NCI-H748 treated with DMSO at 0.1 percent for 48 hours (cell line): Measurements from ENCODE around the gene CLDN14.

ENCODE experiments used
- DNase-seq: peaks from one replicate; lab custom pipeline; 2025; lab: John Stamatoyannopoulos, UW

CLDN14 gene

GRCh38 chr21:36479415-36480402, at the start of gene CLDN14:
Gene CLDN14 (minus strand): TSS chr21:36480122. CDS start chr21:36461695, 18,427 bp downstream.
- DNase-seq: no peak

DNA sequence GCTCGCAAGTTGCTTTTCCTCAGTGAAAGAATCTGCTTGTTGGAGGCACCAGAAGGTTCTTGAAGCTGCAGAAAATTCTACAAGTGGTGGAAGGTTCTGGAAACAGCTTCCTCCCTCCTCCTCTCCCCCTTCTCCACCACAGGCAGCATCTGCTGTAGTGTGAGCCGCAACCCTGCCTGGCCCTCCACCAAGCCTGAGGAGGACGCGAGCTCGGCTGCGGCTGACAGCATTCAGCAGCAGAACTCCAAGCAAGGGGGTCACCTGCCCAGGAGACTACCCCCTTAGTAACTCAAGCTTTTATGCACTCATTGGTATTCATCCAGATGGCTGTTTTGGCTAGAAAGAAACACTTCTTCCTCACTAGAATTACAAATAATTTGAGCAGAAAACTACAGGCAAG, 48.8 kb upstream of the CLDN14 start:
- DNase-seq: no peak

DNA sequence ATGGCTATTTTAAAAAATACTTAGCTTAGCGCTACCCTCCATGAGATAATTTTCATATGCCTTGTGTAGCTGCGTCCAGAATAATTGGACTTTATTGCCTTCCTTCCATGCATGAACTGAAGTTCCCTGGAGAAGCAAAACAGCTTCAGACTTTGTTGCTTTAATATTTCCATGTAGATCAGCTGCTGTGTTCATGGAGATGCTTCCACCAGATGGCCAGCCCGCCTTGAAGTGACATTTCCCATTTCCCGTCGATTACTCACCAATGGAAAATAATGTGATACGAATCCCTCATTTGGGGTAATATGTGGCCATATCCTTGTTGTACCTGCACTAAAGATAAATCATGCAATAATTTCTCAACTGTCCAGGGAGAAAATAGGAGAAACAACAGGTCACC, 47.4 kb upstream of the CLDN14 start:
- DNase-seq: no peak

DNA sequence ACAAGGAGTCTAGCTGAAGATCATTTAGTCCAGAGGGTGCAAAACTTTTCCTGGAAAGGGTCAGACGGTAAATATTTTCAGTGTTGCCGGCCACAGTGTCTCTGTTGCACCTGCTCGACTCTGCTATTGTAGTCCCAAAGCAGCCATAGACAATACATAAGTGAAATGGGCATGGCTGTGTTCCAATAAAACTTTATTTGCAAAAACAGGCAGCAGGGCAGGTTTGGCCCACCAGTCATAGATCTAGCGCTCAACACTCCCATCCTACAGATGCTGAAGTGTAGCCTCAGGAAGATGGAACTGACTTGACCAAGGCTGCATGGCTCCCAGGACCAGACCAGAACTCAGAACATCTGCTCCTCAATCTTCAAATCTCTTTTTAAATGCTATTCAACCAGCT, 46.2 kb upstream of the CLDN14 start:
- DNase-seq: no peak

GRCh38 chr21:36524477-36524876, 44.6 kb upstream of the CLDN14 start:
- DNase-seq: no peak

GRCh38 chr21:36522219-36522808, 42.4 kb upstream of the CLDN14 start:
- no peak for DNase-seq

GRCh38 chr21:36518883-36519492, 39.1 kb upstream of the CLDN14 start:
- no peak for DNase-seq

DNA sequence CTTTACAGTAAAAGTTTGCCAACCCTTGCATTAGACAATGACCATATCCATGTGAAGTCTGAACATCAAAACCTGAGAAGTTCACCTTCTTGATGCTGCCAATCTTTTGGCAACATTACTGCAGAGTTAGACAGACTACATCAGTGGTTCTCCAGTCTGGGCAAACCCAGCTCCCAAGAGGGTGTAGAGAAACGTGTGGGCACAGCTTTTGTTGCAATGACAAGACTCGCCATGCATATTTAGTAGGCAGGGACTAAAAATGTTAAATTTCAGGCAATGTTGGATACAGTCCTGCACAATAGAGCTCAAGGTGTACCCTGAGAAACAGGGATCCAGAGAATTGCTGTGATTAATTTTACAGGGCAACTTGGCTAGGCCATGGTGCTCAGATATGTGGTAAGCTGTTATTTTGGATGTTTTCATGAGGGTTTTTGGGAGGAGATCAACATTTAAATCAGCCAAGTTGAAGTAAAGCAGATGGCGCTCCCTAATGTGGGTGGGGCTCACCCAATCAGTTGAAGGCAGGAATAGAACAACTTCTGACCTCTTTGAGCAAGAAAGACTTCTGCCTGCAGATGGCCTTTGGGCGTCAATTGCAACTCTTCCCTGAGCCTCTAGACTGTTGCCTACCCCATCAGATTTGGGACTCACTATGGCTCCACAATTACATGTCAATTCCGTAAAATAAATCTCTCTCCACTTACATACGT, 37.6 kb upstream of the CLDN14 start:
- no peak for DNase-seq

- no peak for DNase-seq
Measured at GRCh38 chr21:36516281-36516680, 36.4 kb upstream of the CLDN14 start.

DNA sequence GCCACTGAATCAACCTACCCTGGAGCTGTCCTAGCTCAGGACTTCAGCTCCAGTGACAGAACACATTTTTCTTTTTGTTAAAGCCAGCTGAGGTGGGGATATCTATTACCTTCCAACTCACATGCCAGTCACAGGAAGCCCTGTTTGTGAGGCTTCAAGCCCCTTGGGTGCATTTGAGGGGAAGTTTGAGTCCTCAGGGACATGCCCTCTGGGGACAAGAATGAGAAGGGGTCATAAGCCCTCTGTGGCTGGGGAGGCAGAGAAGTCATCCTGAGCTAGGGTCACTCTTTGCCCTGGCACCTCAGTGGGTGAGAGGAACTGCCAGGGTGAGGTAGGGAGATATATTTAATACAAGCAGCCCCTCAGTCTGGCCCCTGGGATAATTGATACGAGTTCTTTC, 33.5 kb upstream of the CLDN14 start:
- no peak for DNase-seq

DNA sequence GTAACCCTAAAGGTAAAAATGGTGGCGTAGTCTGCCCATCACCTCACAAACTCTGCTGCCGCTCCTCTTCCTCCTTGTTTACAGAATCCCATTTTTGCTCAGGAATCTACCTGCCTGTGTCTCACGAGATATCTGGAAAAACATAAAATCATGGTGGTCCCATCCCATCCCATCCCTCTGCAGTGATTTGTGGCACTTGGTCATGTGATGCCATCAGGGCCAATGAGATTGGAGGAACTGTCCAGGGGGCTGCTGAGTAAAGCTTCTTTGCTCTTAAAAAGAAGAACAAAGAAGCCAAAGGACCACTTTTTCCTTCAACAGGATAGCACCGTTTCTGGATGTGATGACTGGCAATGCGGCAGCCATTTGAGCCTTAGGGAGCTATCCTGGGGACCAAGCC, 33.0 kb upstream of the CLDN14 start:
- DNase-seq: no peak

- DNase-seq: no peak
Measured at GRCh38 chr21:36511484-36512220, 31.7 kb upstream of the CLDN14 start.

- no peak for DNase-seq
Measured at GRCh38 chr21:36510911-36511310, 31.0 kb upstream of the CLDN14 start.

GRCh38 chr21:36509973-36510664, 30.2 kb upstream of the CLDN14 start:
- no peak for DNase-seq

- DNase-seq: peak; percentile 81
Measured at GRCh38 chr21:36508948-36509347, 29.0 kb upstream of the CLDN14 start.

- no peak for DNase-seq
Measured at GRCh38 chr21:36507397-36508018, 27.6 kb upstream of the CLDN14 start.

DNA sequence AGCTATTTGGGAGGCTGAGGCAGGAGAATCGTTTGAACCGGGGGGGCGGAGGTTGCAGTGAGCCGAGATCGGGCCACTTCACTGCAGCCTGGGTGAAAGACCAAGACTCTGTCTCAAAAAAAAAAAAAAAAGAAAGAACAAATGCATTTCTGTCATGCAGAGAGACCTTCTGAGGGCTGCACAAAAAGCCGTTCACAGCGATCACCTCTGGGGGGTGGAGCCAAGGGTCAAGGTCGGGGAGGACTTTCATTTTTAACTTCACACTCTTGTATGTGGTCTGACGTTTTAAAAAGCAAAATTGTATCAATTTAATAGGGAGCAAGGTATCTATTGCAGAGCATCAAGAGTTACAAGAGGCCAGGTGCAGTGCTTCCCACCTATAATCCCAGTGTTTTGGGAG, 26.6 kb upstream of the CLDN14 start:
- DNase-seq: no peak

DNA sequence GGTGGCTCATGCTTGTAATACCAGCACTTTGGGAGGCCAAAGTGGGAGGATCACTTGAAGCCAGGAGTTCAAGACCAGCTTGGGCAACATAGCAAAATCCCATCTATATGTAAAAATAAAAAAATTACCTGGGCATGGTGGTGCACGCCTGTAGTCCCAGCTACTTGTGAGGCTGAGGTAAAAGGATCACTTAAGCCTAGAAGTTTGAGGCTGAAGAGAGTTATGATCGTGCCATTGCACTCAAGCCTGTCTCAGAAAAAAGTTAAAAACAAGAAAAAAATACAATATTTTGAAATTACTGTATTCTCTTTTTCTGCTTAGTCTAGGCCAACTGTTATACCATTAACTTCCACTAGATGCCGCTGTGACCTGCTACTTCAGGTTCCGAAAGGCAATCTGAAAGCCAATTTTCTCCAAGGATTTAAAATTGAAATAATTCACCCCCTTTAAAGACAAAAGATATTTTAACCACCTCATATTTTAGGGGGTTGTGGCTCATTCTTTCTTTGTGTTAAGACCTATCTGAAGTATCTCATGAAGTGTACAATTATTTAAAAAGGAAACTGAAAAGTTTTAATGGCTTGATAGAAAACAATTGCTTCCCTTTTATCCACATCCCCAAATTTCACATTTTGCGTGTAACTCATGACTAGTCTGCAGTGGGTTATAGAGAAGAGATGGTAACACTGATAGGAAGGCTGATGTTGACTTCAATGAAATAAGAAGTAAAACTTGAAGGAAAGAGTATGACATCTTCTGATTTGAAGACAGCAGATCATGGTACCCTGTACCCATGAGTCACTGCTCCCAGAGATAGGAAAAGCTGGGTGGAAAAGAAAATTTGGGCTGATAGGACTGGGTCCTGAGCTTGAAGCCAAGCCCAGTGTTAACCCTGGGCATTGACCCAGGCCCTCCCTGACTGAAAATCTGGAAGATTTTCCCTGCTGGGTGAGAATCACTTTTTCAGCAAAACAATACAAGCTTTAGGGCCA, 24.4 kb upstream of the CLDN14 start:
- peak; percentile 8 for DNase-seq

DNA sequence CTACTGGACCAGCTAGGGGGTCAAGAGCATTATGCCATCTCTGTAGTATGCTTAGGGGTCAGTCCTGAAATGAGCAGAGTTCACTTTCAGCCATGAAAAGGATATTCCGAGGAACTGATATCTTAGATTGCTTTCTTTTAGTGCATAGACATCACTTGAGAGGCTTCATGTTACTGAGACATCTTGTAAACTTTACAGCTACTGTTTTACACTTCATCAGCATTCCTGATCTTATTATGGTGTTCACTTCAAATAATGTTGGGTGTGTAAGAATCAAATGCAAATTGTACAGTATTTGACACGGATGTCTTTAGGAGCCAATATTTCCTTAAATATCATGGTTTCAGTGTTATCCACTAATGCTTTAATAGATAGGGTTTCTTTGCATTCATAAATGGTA, 22.4 kb upstream of the CLDN14 start:
- no peak for DNase-seq

DNA sequence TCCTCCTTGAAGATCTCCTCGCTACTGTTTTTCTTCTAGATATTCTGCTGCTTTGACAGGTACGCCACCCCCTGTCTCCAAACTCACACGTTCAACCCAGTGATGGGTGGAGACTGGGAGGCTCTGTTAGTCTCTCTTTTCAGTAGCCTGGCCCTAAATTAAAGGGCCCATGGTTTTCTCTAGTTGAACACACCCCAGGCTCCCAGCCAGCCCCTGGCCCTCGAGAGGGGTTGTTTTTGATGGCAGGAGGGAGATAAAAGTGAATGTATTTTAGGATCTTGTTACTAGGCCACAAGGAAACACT, 21.6 kb upstream of the CLDN14 start:
- no peak for DNase-seq
